GM20431 (cell line): ENCODE data around the gene SPTLC3.

Source experiments
- in situ Hi-C: fragments of 300-500 bp; cut with MseI, MboI; formaldehyde crosslinking; loops from one replicate; pipeline ENCODE4 v1.15.0; 2020; ENCODE audit warnings: low sequenced_read_pairs; ENCODE audit not compliant: unreplicated experiment

SPTLC3 gene

GRCh38 chr20:13166437-13166836, 157.7 kb downstream of the SPTLC3 start:
- in situ Hi-C loops, result no loop called here

DNA sequence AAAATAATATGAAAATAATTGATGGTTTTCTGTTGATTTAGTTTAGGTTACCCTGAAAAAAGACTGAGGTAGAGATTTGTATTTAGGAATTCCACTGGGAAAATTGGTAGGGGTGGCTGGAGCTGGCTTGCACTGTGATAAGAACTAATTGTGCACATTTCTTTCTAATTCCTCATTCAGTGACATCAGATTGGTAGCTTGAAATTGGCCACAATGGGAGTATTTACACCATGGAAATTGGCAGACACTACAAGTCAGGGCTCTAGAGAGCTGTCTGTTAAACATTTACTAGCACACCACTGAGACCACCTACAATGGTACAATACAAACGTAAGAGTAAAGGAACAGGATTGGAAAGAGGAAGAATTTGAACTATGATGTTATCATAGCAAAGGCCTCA, 160.3 kb downstream of the SPTLC3 start:
- in situ Hi-C loops, result no loop called here

DNA sequence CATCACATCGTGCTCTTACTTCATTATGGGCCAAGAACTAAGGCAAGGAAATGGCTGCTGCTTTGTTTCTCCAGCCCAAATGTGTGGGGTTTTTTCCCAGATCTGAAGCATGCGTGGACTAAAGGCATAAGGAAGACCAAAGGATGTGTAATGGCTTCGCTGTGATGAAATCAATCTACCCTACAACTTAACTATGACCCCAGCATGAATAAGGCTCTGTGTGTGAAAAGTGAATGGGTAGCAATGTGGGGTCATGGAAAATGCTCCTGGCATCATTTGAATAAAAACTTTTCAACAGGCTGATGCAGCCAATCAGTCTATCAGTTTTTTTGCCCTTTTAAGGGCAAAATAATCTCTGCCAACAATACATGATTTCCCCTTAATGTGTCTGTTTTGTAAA, 162.0 kb downstream of the SPTLC3 start:
- in situ Hi-C loops, result no loop called here

DNA sequence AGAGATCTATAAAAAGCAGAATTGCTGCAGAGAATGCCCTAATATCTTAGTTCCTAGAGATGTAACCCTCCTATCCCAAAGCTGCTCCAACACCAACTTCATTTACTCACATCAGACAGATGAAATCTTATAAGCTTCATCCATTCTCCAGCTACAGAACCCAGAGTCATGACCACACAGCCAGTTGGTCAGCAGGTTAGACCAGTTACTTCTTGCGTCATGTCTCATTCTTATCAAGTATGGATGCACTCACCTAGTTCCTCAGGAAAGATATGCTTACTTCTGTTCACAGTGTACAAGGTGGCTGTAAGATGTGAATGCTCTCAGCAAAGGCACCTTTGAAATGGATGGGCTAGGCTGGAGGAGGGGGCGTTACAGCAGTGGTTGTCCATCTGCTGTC, 164.4 kb downstream of the SPTLC3 start:
- in situ Hi-C loops, result no loop called here

DNA sequence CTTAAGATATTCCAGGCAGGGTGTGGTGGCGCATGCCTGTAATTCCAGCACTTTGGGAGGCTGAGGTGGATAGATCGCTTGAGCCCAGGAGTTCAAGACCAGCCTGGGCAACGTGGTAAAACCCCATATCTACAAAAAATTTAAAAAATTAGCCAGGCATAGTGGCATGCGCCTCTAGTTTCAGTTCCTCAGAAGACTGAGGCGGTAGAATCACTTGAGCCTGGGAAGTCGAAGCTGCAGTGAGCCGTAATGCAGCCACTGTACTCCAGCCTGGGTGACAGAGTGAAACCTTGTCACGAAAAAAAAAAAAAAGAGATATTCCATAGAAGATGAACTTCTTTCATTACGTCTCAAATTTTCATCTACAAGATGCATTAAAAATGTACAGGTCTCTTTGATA, 165.6 kb downstream of the SPTLC3 start:
- in situ Hi-C loops, result no loop called here

- in situ Hi-C loops, result no loop called here
Measured at GRCh38 chr20:13180986-13181889, 172.5 kb downstream of the SPTLC3 start.

GRCh38 chr20:13183005-13183404, 174.2 kb downstream of the SPTLC3 start:
- in situ Hi-C loops, result no loop called here

DNA sequence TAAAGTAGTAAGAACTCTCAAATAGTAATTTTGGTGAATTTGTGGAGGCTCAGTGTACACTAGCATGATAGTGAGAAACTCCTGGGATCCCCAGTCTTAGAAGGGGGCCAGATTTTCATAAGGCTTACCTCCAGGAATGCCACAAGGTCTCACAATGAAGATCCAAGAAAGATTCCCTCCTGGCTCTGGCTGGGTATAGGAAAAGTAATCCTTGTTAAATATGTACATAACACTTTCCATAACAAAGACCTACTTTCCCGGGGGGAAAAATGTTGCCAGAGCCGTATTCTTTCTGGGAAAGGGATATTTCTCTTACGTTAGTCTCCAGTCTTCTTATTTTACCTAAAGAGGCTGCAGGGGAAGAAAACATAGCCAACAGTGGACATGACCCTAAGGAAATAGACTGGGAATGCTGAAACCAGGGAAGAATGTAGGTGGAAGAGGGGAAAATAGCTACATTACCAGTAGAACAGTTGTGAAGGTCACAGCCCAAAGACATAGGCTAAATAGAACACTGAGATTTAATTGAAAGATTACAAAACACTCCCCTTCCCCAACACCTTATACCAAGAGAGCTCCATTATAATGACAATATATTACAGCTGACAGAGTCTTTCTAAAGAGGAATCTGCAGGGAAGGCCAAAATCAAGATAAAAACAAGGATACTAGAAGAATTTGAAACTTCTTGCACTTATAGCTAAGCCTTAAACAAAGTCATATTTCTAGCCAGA, 177.4 kb downstream of the SPTLC3 start:
- in situ Hi-C loops, result no loop called here

- in situ Hi-C loops, result no loop called here
Measured at GRCh38 chr20:13187899-13188298, 179.1 kb downstream of the SPTLC3 start.

DNA sequence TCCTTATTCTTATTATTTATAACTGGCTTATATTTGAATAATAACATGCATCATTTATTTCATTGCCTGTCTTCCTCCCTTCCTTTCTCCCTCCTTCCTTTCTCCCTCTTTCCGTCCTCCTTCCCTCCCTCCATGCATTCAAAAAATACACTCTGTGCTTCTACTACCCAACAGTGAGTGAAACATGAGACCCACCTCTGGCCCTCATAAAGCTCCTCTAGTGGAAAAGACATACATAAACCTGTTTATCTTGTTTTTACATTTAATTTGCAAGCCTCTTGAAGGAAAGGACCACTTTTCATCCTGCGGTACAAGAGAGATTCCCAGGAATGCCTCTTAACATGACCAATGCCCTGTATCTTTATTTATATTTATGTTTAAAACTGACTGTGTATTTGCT, 190.5 kb downstream of the SPTLC3 start:
- in situ Hi-C loops, result no loop called here

- in situ Hi-C loops, result no loop called here
Measured at GRCh38 chr20:13200767-13201500, 192.2 kb downstream of the SPTLC3 start.

- in situ Hi-C loops, result no loop called here
Measured at GRCh38 chr20:13202565-13202964, 193.8 kb downstream of the SPTLC3 start.

GRCh38 chr20:13205425-13205824, 196.7 kb downstream of the SPTLC3 start:
- in situ Hi-C loops, result no loop called here

- in situ Hi-C loops, result no loop called here
Measured at GRCh38 chr20:13205848-13206434, 197.2 kb downstream of the SPTLC3 start.

DNA sequence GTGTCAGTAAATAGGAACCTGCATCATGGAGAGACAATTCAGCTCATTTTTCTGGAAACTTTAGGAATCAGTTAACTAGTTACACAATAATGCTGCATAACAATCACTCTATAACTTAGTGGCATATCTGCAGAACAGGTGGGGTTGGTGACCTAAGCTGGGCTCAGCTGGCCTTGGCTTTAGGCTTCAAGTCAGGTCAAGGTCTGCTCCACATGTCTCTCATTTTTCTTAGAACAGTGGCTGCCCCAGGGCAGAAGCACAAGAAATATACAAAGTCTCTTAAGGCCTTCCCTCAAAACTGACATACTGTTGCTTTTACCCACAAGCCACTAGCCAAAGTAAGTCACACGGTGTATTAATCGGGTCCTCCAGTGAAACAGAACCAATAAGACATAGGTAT, 198.2 kb downstream of the SPTLC3 start:
- in situ Hi-C loops, result no loop called here

DNA sequence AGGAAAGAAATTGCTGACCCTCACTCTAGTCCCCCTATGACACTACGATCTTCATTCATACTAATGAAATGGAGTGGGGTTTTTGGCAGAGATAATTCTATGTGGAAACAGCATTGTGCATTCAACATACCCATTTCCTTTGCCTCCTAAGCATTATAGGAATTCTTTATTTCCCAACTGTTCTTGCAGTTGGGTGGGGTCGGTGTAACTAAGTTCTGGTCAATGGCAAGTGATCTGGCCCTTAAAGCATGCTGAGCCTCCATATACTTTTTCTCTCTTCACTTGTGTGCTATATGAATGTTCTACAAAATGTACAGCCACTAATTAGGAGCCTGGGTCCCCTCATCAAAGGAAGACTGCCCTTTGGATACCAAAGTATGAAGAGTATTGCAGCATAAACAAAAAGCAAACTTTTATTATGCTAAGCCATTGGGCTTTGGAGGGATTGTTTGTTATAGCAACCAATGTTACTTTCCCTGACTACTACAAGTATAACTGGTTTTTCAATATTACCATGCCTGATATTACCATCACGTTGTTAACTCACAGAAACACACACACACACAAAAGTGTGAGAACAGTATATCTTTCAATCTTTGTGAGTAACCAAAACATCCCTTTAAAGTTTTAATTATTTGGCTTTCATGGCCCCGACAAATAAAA, 203.3 kb downstream of the SPTLC3 start:
- in situ Hi-C loops, result no loop called here

GRCh38 chr20:13212750-13213149, 204.0 kb downstream of the SPTLC3 start:
- in situ Hi-C loops, result no loop called here

DNA sequence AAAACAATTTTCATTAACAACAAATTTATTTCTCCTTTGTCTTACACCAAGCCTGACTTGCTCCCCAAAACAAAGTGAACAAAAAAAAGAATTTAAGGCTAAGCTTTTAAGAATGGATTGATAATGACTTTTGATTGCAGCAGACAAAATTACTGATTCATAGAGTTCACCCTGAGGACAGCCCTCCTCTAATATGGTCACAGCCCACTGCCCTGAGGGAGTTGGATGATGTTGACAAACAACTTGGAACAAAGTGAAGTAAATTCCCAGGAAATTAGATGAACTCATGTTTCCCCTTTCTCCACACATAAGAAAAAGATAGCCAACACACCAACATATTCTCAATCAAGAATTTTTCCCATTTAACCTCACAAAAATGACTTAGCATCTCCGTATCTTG, 204.6 kb downstream of the SPTLC3 start:
- in situ Hi-C loops, result no loop called here

GRCh38 chr20:13216533-13216932, 207.8 kb downstream of the SPTLC3 start:
- in situ Hi-C loops, result no loop called here
